HG03045 (cell line): ENCODE data around the gene STK32A.

Experiments
- ATAC-seq: cut with Tn5 transposase; IDR thresholded peaks from one replicate; pipeline ENCODE4 v1.9.1; 2021; ENCODE audit warnings: mild to moderate bottlenecking, moderate library complexity; ENCODE audit not compliant: unreplicated experiment

The STK32A gene

GRCh38 chr5:147413266-147413665, 178.4 kb downstream of the STK32A start:
- no peak for ATAC-seq

- no peak for ATAC-seq
Observed at GRCh38 chr5:147415651-147416050, 180.8 kb downstream of the STK32A start.

- ATAC-seq: no peak
Observed at GRCh38 chr5:147417135-147417813, 182.4 kb downstream of the STK32A start.

GRCh38 chr5:147418613-147419012, 183.8 kb downstream of the STK32A start:
- no peak for ATAC-seq

GRCh38 chr5:147426640-147427327, 192.0 kb downstream of the STK32A start:
- no peak for ATAC-seq

GRCh38 chr5:147427521-147428401, 192.9 kb downstream of the STK32A start:
- ATAC-seq: no peak

GRCh38 chr5:147430628-147431027, 195.8 kb downstream of the STK32A start:
- ATAC-seq: no peak

GRCh38 chr5:147431586-147431985, 196.8 kb downstream of the STK32A start:
- no peak for ATAC-seq

GRCh38 chr5:147432323-147432722, 197.5 kb downstream of the STK32A start:
- no peak for ATAC-seq

- no peak for ATAC-seq
Observed at GRCh38 chr5:147434049-147434448, 199.2 kb downstream of the STK32A start.

GRCh38 chr5:147436596-147436995, 201.8 kb downstream of the STK32A start:
- ATAC-seq: no peak

GRCh38 chr5:147437161-147437596, 202.4 kb downstream of the STK32A start:
- no peak for ATAC-seq
